Astrocyte (in vitro differentiated cells and primary cell): ENCODE data around the gene MAP3K21.

Experiments
- EZH2 ChIP-seq: IDR thresholded peaks from 2 replicates; pipeline ENCODE4 v1.6.1; 2012; ENCODE audit warnings: mild to moderate bottlenecking, low read length, inconsistent platforms; ENCODE audit not compliant: insufficient read depth
- TF ChIP-seq, protein P1 (sequence below): IDR thresholded peaks from 2 replicates; pipeline ENCODE4 v1.5.1; 2011; ENCODE audit warnings: low read depth, mild to moderate bottlenecking, inconsistent platforms, low read length, moderate library complexity; ENCODE audit not compliant: insufficient read depth

DNA sequence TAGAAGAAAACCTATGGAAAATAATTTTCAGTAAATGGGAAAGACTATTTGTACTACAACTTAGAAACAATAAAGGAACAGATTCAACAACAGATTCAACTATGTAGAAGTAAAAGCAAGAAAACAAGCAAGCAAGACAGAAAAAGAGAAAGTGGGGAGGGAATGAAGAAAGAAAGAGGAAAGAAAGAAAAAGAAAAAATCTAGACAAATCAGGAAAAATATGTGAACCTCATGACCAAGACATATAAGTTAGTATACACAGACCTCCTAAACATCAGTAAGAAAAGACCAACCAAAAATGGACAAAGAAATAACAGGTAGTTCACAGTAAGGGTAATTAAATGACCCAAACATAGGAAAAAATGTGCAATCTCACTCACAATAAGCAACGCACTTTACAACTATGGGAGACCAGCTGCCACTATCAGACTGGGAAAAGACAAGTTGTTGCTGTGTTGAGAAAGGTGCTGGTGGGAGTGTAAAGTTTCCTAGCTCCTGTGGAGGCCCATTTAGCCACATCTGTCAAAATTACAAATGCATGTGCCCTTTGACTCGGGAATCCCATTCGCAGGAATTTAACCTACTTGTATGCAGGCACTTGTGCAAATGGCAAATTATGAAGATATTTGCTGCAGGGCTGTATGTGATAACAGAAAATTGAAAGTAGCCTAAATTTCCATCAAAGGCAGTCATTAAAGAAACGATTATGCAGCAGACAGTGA is 13.9 kb upstream of the MAP3K21 start:
- TF ChIP-seq, protein P1, sequence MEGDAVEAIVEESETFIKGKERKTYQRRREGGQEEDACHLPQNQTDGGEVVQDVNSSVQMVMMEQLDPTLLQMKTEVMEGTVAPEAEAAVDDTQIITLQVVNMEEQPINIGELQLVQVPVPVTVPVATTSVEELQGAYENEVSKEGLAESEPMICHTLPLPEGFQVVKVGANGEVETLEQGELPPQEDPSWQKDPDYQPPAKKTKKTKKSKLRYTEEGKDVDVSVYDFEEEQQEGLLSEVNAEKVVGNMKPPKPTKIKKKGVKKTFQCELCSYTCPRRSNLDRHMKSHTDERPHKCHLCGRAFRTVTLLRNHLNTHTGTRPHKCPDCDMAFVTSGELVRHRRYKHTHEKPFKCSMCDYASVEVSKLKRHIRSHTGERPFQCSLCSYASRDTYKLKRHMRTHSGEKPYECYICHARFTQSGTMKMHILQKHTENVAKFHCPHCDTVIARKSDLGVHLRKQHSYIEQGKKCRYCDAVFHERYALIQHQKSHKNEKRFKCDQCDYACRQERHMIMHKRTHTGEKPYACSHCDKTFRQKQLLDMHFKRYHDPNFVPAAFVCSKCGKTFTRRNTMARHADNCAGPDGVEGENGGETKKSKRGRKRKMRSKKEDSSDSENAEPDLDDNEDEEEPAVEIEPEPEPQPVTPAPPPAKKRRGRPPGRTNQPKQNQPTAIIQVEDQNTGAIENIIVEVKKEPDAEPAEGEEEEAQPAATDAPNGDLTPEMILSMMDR: no peak
- TF ChIP-seq EZH2: no peak
